ENCODE results near the gene CNIH4.
"Not testable (repeated sequence)": the region's sequence is repeated elsewhere in the genome, so short reads cannot be mapped to it uniquely, and the experiment has no call there.

CNIH4 gene

DNA sequence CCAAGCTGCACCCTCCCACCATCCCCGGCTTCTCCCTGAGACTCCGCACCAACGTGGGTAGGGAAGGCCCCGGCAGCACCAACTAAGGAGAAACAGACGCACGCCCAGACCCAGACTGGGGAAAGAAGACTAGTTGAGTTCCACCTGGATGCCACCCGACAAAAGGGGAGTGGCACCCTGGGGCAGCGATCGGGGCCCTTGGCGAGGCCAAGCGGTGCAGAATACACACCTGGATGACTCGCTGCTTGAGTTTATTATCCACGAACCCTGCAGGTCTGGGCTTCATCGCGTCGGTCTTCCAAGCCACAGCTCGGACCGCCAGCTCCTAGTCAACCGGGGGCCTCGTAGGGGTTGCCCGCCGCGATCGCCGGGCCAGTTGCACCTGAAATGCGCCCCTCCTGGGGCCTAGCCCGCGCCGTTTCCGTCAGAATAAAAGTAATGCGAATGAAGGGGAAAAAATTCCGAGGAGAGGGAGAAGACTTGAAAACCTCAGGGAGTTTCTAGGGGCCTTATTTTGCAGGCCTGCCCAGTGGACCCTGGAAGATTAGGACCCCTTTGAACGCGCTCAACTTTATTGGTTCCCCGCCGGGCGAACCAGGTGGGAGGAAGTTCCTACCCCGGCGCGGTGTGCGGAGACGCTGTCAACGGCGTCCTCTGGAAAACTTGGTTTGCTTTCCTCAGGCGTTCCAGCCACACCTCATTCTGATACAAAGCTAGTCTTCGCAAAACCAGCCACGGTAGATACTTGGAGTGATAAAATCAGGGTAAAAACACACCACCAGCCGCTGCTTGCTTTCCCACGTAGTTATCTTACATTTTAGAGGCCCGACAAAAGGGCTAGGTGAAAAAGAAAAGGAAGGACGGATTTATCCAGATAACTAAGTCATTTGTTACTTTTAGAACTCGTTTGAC, 26.6 kb upstream of the CNIH4 start, which contains the start of gene NVL:
Gene NVL, minus strand, starts transcription at position 331 of the 912 bp plus-strand sequence. Its CDS starts 45 bp downstream, at position 286.
- H3K9me3 ChIP-seq, result no peaks in the 10 kb centered on the region
- peak within 1 kb of the TSS; percentile 93 for H3K9ac ChIP-seq
- peak within 1 kb of the TSS; percentile 81 for H3K4me2 ChIP-seq
- no peaks in the 10 kb centered on the region for H3K27me3 ChIP-seq
- H3K36me3 ChIP-seq, result peaks cover 25% of the 10 kb centered on the region
- H4K20me1 ChIP-seq, result peaks cover 32% of the 10 kb centered on the region
- H3K4me1 ChIP-seq, result peaks cover 42% of the 10 kb centered on the region
- peak within 1 kb of the TSS; percentile 97 for H3K27ac ChIP-seq
- no peak for TF ChIP-seq Cebpa-rat (IDR thresholded peaks at IDR 0.05)
- peak within 1 kb of the TSS; percentile 81 for H3K4me3 ChIP-seq

- no peak overlapping the region for H3K9ac ChIP-seq
- peaks cover 15% of the 10 kb centered on the region for H3K36me3 ChIP-seq
- H3K27ac ChIP-seq, result no peak overlapping the region
- H3K4me2 ChIP-seq, result peak overlapping the region; percentile 81
- H3K4me1 ChIP-seq, result peaks cover 42% of the 10 kb centered on the region
- H3K4me3 ChIP-seq, result no peak overlapping the region
- TF ChIP-seq Cebpa-rat (IDR thresholded peaks at IDR 0.05), result no peak
- peaks cover 21% of the 10 kb centered on the region; the same call in 1 of the 2 replicates for H4K20me1 ChIP-seq
- H3K9me3 ChIP-seq, result no peaks in the 10 kb centered on the region
- no peaks in the 10 kb centered on the region for H3K27me3 ChIP-seq
Measured at GRCh38 chr1:224331326-224331725, 25.4 kb upstream of the CNIH4 start.

DNA sequence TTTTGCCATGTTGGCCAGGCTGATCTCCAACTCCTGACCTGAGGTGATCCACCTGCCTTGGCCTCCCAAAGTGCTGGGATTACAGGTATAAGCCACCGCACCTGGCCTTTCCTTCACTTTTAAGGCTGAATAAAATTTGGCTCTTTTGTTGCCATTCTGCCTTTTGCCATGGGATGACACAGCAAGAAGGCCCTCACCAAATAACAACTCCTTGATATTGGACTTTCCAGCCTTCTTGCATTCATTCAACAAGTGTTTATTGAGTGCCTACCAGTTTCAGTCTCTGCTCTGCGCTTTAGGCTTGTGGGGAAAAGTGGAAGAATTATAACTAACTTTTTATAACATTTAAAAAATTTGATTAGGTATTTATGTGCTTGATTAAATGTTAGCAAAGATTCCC, 24.9 kb upstream of the CNIH4 start:
- Histone ChIP-seq H3K4me2 (no peak overlapping the region), H3K9me3 (no peaks in the 10 kb centered on the region), H3K27me3 (no peaks in the 10 kb centered on the region), H3K4me1 (peaks cover 42% of the 10 kb centered on the region), H3K9ac (no peak overlapping the region), H3K36me3 (peaks cover 12% of the 10 kb centered on the region), H4K20me1 (peaks cover 18% of the 10 kb centered on the region; the same call in 1 of the 2 replicates), H3K27ac (no peak overlapping the region), H3K4me3 (no peak overlapping the region)
- TF ChIP-seq Cebpa-rat (IDR thresholded peaks at IDR 0.05), result no peak

DNA sequence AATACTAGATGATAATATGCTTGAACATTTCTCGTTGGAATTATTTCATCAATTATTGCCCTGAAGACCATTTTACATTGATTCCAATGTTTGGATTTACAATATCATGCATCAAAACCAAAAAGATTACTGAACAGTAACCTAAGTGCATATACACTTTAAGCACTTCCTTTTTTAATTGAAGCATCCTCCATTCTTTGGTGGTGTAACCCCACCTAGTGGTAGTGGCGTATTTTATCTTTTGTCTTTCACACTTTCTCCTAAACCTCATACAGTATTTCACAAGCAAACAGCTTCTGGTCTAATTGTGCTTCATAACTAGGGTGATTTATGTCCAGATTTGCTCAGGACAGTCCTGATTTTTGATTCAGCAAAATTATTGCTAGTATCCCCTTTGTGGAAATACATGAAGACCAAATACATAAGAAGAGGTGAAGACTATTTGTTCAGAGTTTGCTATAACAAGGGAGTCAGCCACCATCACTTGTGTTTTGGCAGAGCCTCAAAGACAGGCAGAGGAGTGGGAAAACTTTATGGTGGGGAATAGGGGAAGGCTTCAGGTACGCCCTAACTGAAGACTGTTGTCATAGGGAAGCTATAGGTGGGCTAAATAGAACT, 23.3 kb upstream of the CNIH4 start:
- Histone ChIP-seq H3K4me2 (peak overlapping the region; percentile 38), H3K4me1 (peaks cover 33% of the 10 kb centered on the region), H3K9me3 (peaks cover 2% of the 10 kb centered on the region; the same call in 1 of the 2 replicates), H3K36me3 (no peaks in the 10 kb centered on the region), H4K20me1 (peaks cover 7% of the 10 kb centered on the region; the same call in 1 of the 2 replicates), H3K27me3 (no peaks in the 10 kb centered on the region), H3K27ac (no peak overlapping the region), H3K9ac (no peak overlapping the region), H3K4me3 (no peak overlapping the region)
- TF ChIP-seq Cebpa-rat (IDR thresholded peaks at IDR 0.05), result no peak

DNA sequence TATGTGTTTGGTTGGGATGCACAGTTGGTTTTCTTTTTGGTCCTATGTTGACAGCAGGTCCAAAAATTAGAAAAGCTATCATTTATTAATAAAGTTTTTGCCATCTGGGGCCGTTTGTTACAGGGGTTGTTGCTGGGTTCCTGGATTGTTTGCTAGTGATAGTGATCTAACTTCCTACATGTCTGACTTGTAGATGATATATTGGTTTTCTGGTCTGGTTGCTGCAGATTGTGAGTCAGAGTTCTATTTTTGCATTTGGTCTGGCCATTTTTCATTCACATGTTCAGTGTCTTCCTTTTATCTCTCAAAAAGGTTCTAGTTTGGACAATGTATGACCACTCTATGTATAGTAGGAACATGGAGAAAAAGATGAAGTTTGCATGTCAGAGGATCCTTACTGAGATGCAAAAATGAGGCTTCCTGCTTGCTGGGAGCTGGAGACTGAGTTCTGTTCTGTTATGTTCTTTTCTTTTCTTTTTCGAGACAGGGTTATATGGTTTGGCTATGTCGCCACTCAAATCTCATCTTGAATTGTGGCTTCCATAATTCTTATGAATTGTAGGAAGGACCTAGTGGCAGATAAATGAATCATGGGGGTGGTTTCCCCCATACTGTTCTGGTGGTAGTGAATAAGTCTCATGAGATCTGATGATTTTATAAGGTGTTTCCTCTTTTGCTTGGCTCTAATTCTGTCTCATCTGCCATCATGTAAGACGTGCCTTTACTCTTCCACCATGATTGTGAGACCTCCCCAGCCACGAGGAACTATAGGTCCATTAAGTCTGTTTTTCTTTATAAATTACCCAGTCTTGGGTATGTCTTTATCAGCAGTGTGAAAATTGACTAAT, 22.5 kb upstream of the CNIH4 start:
- Histone ChIP-seq H3K36me3 (no peaks in the 10 kb centered on the region), H3K27me3 (0 out of 2 replicates have a peak, but pooled peaks cover under 1% of the 10 kb centered on the region), H3K9me3 (peaks cover 6% of the 10 kb centered on the region; the same call in 1 of the 2 replicates), H3K9ac (no peak overlapping the region), H3K4me3 (no peak overlapping the region), H4K20me1 (no peaks in the 10 kb centered on the region), H3K4me2 (peak overlapping the region; percentile 38), H3K4me1 (peaks cover 25% of the 10 kb centered on the region), H3K27ac (peak overlapping the region; percentile 6; the same call in 1 of the 2 replicates)
- TF ChIP-seq Cebpa-rat (IDR thresholded peaks at IDR 0.05), result no peak

- H3K4me2 ChIP-seq, result no peak overlapping the region
- no peaks in the 10 kb centered on the region for H4K20me1 ChIP-seq
- no peak overlapping the region for H3K9ac ChIP-seq
- no peak overlapping the region for H3K4me3 ChIP-seq
- TF ChIP-seq Cebpa-rat (IDR thresholded peaks at IDR 0.05), result no peak
- H3K4me1 ChIP-seq, result peaks cover 16% of the 10 kb centered on the region
- no peak overlapping the region for H3K27ac ChIP-seq
- H3K36me3 ChIP-seq, result no peaks in the 10 kb centered on the region
- H3K9me3 ChIP-seq, result peaks cover 21% of the 10 kb centered on the region
- H3K27me3 ChIP-seq, result peaks cover 21% of the 10 kb centered on the region
Measured at GRCh38 chr1:224338150-224338838, 18.4 kb upstream of the CNIH4 start.

DNA sequence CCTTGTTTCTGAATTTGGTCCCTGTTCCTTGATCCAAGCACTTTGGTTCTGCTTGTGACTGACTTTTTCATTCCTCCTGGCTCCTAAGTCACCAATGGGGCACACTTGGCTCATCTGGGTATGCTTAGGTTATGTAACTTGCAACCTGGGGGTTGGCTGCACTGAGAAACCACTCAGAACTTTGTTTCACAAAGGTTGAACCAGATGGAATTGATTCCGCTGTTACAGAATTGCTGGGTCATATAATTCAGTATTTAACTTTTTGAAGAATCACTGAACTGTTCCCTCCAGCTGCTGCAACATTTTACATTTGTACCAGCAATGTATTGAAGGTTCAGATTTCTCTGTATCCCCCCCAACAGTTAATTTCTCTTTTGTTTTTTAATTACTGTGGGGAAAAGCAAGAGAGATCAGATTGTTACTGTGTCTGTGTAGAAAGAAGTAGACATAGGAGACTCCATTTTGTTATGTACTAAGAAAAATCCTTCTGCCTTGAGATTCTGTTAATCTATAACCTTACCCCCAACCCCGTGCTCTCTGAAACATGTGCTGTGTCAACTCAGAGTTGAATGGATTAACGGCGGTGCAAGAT, 17.1 kb upstream of the CNIH4 start:
- H3K4me3 ChIP-seq, result no peak overlapping the region
- H3K4me2 ChIP-seq, result no peak overlapping the region
- peaks cover 21% of the 10 kb centered on the region for H3K27me3 ChIP-seq
- no peak for TF ChIP-seq Cebpa-rat (IDR thresholded peaks at IDR 0.05)
- H3K36me3 ChIP-seq, result no peaks in the 10 kb centered on the region
- H3K9me3 ChIP-seq, result peaks cover 34% of the 10 kb centered on the region
- H3K27ac ChIP-seq, result no peak overlapping the region
- H3K4me1 ChIP-seq, result peaks cover 5% of the 10 kb centered on the region
- no peaks in the 10 kb centered on the region for H4K20me1 ChIP-seq
- H3K9ac ChIP-seq, result no peak overlapping the region

DNA sequence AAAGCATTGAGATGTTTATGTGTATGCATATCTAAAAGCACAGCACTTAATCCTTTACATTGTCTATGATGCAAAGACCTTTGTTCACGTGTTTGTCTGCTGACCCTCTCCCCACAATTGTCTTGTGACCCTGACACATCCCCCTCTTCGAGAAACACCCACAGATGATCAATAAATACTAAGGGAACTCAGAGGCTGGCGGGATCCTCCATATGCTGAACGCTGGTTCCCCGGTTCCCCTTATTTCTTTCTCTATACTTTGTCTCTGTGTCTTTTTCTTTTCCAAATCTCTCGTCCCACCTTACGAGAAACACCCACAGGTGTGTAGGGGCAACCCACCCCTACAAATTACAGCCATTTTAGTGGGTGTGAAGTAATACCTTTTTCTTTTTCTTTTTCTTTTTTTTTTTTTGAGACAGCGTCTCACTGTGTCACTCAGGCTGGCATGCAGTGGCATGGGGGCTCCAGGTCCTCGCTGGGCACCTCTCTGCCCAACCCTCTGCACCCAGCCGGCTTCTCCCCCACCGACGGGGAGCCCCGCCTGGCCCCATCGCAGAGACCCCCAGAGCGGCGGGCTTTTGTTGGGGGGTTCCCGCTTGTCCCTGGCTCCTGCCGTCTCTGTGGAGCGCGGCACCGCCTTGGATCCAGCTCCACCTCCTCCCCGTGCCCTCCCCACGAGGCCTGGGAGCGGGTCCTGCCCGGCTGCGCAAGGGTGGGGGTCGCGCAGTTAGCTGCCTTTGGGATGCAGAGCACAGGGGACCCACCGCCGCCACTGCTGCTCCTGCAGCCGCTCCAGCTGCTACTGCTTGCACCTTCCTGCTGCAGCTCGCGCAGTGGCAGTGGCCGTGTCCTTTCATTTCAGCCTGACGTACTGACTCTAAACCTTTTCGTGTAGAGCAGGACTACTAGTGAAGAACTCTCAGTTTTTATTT, 16.0 kb upstream of the CNIH4 start:
- H3K4me2 ChIP-seq, H3K4me3 ChIP-seq, H3K27ac ChIP-seq, H3K36me3 ChIP-seq, H3K9ac ChIP-seq, H4K20me1 ChIP-seq, H3K4me1 ChIP-seq: not testable (repeated sequence)
- peaks cover 46% of the 10 kb centered on the region for H3K9me3 ChIP-seq
- peaks cover 21% of the 10 kb centered on the region for H3K27me3 ChIP-seq
